Amygdala (tissue), 56 donors: ENCODE results near the gene KRTAP1-3.
"Not testable (repeated sequence)": the region's sequence is repeated elsewhere in the genome, so short reads cannot be mapped to it uniquely, and the experiment has no call there.

Experiments used
- DNase-seq, 56 donors: peaks; one replicate each; lab custom pipeline; 2025; lab: John Stamatoyannopoulos, UW

Gene KRTAP1-3, protein sequence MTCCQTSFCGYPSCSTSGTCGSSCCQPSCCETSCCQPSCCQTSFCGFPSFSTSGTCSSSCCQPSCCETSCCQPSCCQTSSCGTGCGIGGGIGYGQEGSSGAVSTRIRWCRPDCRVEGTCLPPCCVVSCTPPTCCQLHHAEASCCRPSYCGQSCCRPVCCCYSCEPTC

GRCh38 chr17:41034346-41034935 lies at the start of gene KRTAP1-3:
Gene KRTAP1-3 (minus strand): TSS chr17:41034874. CDS start chr17:41034821, 53 bp downstream.
- DNase-seq = not testable (repeated sequence)

DNA sequence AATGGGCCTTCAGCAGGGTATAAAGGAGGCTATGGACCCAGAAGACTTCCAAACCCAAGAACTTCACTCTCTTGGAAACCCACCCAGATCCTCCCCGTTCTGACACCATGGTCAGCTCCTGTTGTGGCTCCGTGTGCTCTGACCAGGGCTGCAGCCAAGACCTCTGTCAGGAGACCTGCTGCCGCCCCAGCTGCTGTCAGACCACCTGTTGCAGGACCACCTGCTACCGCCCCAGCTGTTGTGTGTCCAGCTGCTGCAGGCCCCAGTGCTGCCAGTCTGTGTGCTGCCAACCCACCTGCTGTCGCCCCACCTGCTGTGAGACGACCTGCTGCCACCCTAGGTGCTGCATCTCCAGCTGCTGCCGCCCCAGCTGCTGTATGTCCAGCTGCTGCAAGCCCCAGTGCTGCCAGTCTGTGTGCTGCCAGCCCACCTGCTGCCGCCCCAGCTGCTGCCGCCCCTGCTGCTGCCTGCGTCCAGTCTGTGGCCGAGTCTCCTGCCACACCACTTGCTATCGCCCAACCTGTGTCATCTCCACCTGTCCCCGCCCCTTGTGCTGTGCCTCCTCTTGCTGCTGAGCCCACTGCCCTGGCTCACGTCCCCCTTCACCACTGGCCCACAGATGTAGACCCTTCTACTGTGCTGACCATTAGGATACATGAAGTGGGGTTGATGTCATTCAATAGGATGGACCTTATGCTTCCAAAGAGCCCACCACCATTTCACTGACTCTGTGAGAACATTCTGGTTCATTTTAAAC lies 49.6 kb upstream of the KRTAP1-3 start, which contains the start of gene KRTAP4-7:
Gene KRTAP4-7, plus strand, starts transcription at position 51 of the 757 bp plus-strand sequence. Its CDS starts 57 bp downstream, at position 108.
- DNase-seq = not testable (repeated sequence)

GRCh38 chr17:41083427-41083826 lies 48.8 kb upstream of the KRTAP1-3 start:
- DNase-seq = not testable (repeated sequence)

DNA sequence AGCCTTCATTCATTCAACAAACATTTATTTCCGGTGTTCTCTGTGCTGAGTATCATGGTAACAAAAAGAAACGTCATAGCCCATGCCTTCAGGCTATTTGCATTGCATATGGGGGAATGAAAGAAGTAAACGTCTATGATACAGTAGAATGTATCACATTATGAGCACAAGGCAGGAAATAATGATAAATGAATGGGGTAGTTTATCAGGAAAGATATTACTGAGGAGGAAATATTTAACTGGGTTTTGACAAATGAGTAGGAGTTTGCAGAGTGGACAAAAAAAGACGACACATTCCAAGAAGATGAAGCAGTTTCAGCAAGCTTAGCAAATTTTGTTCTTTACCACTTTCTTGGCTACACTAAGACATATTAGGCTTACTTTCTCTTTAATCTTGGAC lies 48.0 kb upstream of the KRTAP1-3 start:
- DNase-seq = no peak

DNA sequence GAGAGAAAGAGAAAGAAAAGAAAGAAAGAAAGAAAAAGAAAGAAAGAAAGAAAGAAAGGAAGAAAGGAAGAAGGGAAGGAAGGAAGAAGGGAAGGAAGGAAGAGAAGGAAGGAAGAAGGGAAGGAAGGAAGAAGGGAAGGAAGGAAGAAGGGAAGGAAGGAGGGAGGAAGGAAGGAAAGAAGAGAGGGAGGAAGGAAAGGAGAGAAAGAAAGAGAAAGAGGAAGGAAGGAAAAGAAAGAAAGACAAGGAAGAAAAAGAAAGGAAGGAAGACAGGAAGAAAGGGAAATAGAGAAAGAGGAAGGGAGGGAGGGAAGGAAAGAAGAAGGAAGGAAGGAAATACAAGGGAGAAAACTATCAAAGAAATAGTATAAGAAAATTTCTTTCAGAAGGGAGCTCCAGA lies 42.1 kb upstream of the KRTAP1-3 start:
- no peak for DNase-seq

GRCh38 chr17:41073676-41074075 lies 39.0 kb upstream of the KRTAP1-3 start:
- no peak for DNase-seq

- DNase-seq = no peak
Measured at GRCh38 chr17:41071606-41072360, 37.1 kb upstream of the KRTAP1-3 start.

DNA sequence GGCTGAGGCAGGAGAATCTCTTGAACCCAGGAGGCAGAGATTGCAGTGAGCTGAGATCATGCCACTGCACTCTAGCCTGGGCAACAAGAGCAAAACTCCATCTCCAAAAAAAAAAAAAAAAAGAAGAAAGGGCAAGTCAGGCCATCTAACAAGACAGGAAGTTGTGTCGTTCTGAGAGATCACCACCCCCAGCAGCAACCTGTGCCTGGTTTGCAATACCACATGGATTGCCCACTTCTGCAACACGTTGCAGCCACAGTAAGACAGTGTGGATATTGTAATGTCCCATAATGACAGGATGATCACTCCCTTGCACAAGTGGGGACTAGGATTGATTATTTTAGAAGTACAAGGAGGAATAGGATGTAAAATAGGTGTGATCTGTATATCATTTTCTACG lies 34.4 kb upstream of the KRTAP1-3 start:
- DNase-seq = no peak

DNA sequence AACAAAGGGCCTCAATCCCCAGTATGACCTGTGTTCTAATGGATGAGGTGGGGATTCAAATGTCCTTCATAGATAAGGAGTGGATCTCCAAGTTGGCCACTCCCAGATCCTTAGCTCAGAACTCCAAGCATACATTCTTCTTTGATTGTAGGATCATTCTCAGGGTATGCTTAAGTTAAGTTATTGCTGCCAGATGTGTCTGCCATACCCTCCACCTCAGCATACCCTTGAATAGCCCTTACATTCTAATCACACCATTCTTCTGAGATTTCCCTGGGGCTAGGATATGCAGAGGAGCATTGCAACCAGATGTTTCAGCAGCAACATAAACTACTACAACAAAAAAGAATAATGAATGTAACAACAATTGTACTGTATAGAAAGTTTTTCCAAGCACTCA lies 32.6 kb upstream of the KRTAP1-3 start:
- no peak for DNase-seq

GRCh38 chr17:41065829-41066624 lies 31.4 kb upstream of the KRTAP1-3 start, which contains the start of gene KRTAP2-4:
Gene KRTAP2-4 (minus strand): TSS chr17:41065879. CDS start chr17:41065845, 34 bp downstream.
- DNase-seq = no peak

DNA sequence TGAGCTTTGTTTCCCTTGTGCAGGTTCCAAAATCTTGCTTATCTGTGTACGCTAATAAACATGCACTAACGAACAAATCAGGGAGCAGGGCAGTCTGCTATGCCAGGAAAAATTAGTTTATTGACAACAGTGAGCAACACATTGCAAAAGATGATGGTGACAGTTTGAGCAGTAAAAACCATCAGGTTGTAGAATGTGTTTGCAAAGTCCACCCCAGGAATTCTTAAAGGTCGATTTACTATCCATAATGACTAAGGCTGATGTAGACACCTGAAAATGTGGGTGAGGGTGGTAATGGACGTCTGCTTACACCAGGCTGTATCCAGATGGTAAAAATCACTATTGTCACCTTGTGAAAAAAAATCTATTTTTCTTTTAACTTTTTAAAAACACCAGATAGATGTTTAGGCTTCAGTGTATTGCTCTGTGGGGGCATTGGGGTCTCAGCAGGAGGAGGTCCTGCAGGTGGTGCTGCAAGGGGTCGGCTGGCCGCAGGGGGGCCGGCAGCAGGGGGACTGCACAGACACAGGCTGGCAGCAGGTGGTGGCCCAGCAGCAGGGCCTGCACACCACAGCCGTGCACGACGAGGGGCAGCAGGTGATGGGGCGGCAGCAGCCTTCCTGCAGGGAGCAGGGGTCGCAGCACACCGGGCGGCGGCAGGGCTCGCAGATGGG lies 30.5 kb upstream of the KRTAP1-3 start:
- DNase-seq = not testable (repeated sequence)

DNA sequence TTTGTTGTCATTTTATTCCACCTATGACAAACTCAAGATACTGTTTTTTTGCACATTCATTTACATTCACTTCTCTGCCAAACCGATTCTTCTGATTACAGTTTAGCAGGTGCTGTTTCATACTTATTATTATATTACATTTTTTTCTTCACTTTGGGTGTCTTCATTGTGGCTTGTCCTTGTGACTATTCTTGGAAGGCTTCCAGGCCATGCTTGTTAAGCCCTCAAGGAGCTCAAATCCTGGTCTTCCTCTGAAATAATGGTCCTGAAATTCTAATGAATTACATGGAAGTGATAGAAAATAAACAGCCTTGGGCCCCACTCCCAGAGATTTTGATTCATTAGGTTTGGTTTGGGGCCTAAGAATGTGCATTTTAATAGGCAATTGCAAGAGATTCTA lies 29.6 kb upstream of the KRTAP1-3 start:
- DNase-seq = no peak

DNA sequence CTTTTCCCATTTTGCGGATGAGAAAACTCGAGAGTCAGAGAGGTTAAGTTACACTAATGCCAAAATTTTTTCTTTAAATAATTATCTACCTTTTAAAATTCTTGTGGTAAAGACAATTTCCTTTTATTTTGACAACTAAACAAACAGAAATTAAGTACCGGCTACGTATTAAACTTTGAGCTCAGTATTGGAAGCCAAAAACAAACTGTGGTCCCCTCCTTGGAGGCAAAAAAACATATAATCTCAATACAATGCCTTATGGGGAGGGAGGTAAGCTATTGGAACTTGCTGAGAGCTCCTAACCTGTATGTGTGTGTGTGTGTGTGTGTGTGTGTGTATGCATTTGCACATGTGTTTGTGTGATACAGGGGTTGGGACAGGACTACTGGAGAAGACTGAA lies 28.8 kb upstream of the KRTAP1-3 start:
- DNase-seq = no peak

DNA sequence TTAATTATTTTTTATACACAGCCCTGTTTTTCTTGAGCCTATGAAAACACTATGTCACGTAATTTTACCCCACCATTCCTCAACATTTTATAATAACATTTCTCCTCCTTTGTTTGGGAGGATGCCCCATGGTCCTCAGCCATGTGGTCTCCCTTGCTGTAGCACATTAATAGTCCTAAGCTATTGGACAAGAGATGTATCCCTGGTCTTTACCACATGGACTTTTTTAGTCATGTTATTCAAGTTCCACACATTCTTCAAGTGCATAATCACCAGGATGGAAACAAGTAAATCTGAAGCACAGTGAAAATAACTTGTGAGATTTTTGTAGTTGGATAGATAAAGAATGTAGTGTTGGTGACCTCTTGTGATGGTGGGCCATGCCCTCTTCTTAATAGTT lies 27.3 kb upstream of the KRTAP1-3 start:
- DNase-seq = no peak

- no peak for DNase-seq
Measured at GRCh38 chr17:41060052-41060604, 25.5 kb upstream of the KRTAP1-3 start, which contains the start of gene KRTAP2-3. Gene KRTAP2-3 (minus strand): TSS chr17:41060114. CDS start chr17:41060050, 64 bp downstream.

GRCh38 chr17:41059276-41060051 lies 24.8 kb upstream of the KRTAP1-3 start:
- DNase-seq = not testable (repeated sequence)

GRCh38 chr17:41058741-41059140 lies 24.1 kb upstream of the KRTAP1-3 start:
- no peak for DNase-seq

DNA sequence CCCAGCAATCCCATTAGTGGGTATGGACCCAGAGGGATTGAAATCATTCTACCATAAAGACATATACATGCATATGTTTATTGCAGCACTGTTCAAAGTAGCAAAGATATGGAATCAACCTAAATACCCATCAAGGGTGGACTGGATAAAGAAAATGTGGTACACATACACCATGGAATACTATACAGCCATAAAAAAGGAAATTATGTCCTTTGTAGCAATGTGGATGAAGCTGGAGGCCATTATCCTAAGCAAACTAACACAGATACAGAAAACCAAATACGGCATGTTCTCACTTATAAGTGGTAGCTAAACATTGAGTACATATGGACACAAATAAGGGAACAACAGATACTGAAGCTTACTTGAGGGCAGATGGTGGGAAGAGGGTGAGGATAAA lies 22.9 kb upstream of the KRTAP1-3 start:
- no peak for DNase-seq
